ENCODE data around the gene AGAP1.
A peak's percentile ranks its signal among the peaks of the same experiment; 100 is the strongest.

Gene AGAP1

GRCh38 chr2:235958931-235959410 is 465.1 kb downstream of the AGAP1 start:
- no peak for DNase-seq

- DNase-seq = no peak
Observed at GRCh38 chr2:235960011-235960715, 466.3 kb downstream of the AGAP1 start.

GRCh38 chr2:235960716-235961640 is 467.1 kb downstream of the AGAP1 start:
- no peak for DNase-seq

- DNase-seq = no peak
Observed at GRCh38 chr2:235961711-235962110, 467.9 kb downstream of the AGAP1 start.

- DNase-seq = no peak
Observed at GRCh38 chr2:235963853-235964577, 470.2 kb downstream of the AGAP1 start.

- no peak for DNase-seq
Observed at GRCh38 chr2:235964787-235965390, 471.0 kb downstream of the AGAP1 start.

GRCh38 chr2:235966396-235966795 is 472.6 kb downstream of the AGAP1 start:
- no peak for DNase-seq

GRCh38 chr2:235966932-235967757 is 473.3 kb downstream of the AGAP1 start:
- DNase-seq = no peak

- peak; percentile 17 for DNase-seq
Observed at GRCh38 chr2:235968155-235968554, 474.3 kb downstream of the AGAP1 start.

GRCh38 chr2:235968616-235969324 is 474.9 kb downstream of the AGAP1 start:
- peak; percentile 83 for DNase-seq

- no peak for DNase-seq
Observed at GRCh38 chr2:235970204-235971040, 476.6 kb downstream of the AGAP1 start.

- no peak for DNase-seq
Observed at GRCh38 chr2:235976516-235976915, 482.7 kb downstream of the AGAP1 start.

- DNase-seq = no peak
Observed at GRCh38 chr2:235976956-235977355, 483.1 kb downstream of the AGAP1 start.

GRCh38 chr2:235977445-235977844 is 483.6 kb downstream of the AGAP1 start:
- DNase-seq = no peak

GRCh38 chr2:235978022-235978421 is 484.2 kb downstream of the AGAP1 start:
- no peak for DNase-seq

- no peak for DNase-seq
Observed at GRCh38 chr2:235979037-235979436, 485.2 kb downstream of the AGAP1 start.

- peak; percentile 89 for DNase-seq
Observed at GRCh38 chr2:235979753-235980435, 486.1 kb downstream of the AGAP1 start.

GRCh38 chr2:235981631-235982030 is 487.8 kb downstream of the AGAP1 start:
- DNase-seq = no peak

GRCh38 chr2:235983016-235983415 is 489.2 kb downstream of the AGAP1 start:
- no peak for DNase-seq

GRCh38 chr2:235984552-235984951 is 490.7 kb downstream of the AGAP1 start:
- no peak for DNase-seq
